ENCODE data around the gene GBP5. TPM values are rescaled to one million over a fixed set of nuclear protein-coding genes. Genes with fewer than 3 reads are reported as not detected.
"Not testable (repeated sequence)": the region's sequence is repeated elsewhere in the genome, so short reads cannot be mapped to it uniquely, and the experiment has no call there.

GBP5 gene
- total RNA-seq (10 to 100 TPM in 1 of 9 donors, 1 to 10 TPM in 5, under 1 TPM in 3; 0.18 to 31.0 (median 2.7) TPM), polyA plus RNA-seq (1 to 10 TPM; 1.2 to 2.4 (median 2.4) TPM)
- long read RNA-seq, donor 1, result 0 reads
- long read RNA-seq, donor 2, result 0 reads
- long read RNA-seq, donor 3, result 0 reads
- long read RNA-seq, donor 4, result 0 reads
- long read RNA-seq, donor 5, partial matches to known transcripts, result 0 of 4 reads
- long read RNA-seq, donor 5, other reads (novel, unspliced or antisense), result 4 of 4 reads
- long read RNA-seq, donor 6, partial matches to known transcripts, result 1 of 3 reads
- long read RNA-seq, donor 6, other reads (novel, unspliced or antisense), result 2 of 3 reads
- long read RNA-seq, donor 7, result 0 reads
- long read RNA-seq, donor 8, result 0 reads
- long read RNA-seq, donor 9, result 0 reads
- long read RNA-seq, donor 10, result 0 reads

- peak in 3 of 7 donors; percentile 26 to 68 (median 29) for DNase-seq
- intact Hi-C loops (cut with DNase I); H3K27ac ChIP-seq; H3K36me3 ChIP-seq (replicated peaks in 1 of 2); H3K9me3 ChIP-seq (replicated peaks in 1 of 3); H3K4me1 ChIP-seq (replicated peaks in 1 of 2); H3K27me3 ChIP-seq: not testable (repeated sequence)
- WGBS, 4 donors, result 74 to 79% (median 76%) methylated on average over 15 to 16 of the region's 16 CpGs
- peak within 1 kb of the TSS in 1 of 4 donors; percentile 24 for H3K4me3 ChIP-seq
These were observed at the start of gene GBP5 for GRCh38 chr1:89272269-89273041. Gene GBP5, minus strand, starts transcription at chr1:89272860. Its CDS starts 3,305 bp downstream, at chr1:89269555.

- peak in 3 of 7 donors; percentile 2 to 60 (median 17) for DNase-seq
- WGBS, 4 donors, result 24 to 38% (median 32%) methylated on average over 1 of the region's 1 CpG
- Histone ChIP-seq H3K9me3 (replicated peaks in 1 of 3) (no peaks in the 10 kb centered on the region), H3K4me3 (no peak overlapping the region), H3K4me1 (replicated peaks in 1 of 2) (no peaks in the 10 kb centered on the region), H3K27me3 (no peaks in the 10 kb centered on the region), H3K36me3 (replicated peaks in 1 of 2) (no peaks in the 10 kb centered on the region), H3K27ac (no peak overlapping the region)
- intact Hi-C loops (cut with DNase I), result no loop called here
- TF ChIP-seq CTCF (IDR thresholded peaks at IDR 0.05), result no peak
- TF ChIP-seq POLR2A (IDR thresholded peaks at IDR 0.05), result no peak
These were observed 49.7 kb upstream of the GBP5 start for GRCh38 chr1:89322402-89322801.

- no peak overlapping the region for H3K27ac ChIP-seq
- H3K36me3 ChIP-seq (replicated peaks in 1 of 2), result no peaks in the 10 kb centered on the region
- no peaks in the 10 kb centered on the region for H3K9me3 ChIP-seq (replicated peaks in 1 of 3)
- intact Hi-C loops (cut with DNase I), result no loop called here
- no peak for DNase-seq
- no peak overlapping the region for H3K4me3 ChIP-seq
- TF ChIP-seq CTCF (IDR thresholded peaks at IDR 0.05), result no peak
- no peak for TF ChIP-seq POLR2A (IDR thresholded peaks at IDR 0.05)
- no peaks in the 10 kb centered on the region for H3K27me3 ChIP-seq
- peaks cover 9 to 24% of the 10 kb centered on the region in 2 donors for H3K4me1 ChIP-seq (replicated peaks in 1 of 2)
These were observed 39.9 kb upstream of the GBP5 start for GRCh38 chr1:89312572-89312971.

GRCh38 chr1:89311757-89312156 lies 39.1 kb upstream of the GBP5 start:
- peak in 3 of 7 donors; percentile 6 to 59 (median 34) for DNase-seq
- H3K4me3 ChIP-seq, result no peak overlapping the region
- no peaks in the 10 kb centered on the region for H3K9me3 ChIP-seq (replicated peaks in 1 of 3)
- peaks cover 9 to 24% of the 10 kb centered on the region in 2 donors for H3K4me1 ChIP-seq (replicated peaks in 1 of 2)
- no peaks in the 10 kb centered on the region for H3K36me3 ChIP-seq (replicated peaks in 1 of 2)
- intact Hi-C loops (cut with DNase I), result no loop called here
- no peaks in the 10 kb centered on the region for H3K27me3 ChIP-seq
- 53 to 75% (median 66%) methylated on average over 4 of the region's 4 CpGs for WGBS, 4 donors
- no peak for TF ChIP-seq CTCF (IDR thresholded peaks at IDR 0.05)
- peak overlapping the region in 2 of 5 donors; percentile 49 to 56 for H3K27ac ChIP-seq
